Fibroblast of skin of left biceps (primary cell): ENCODE measurements around the gene COP1.
"Not testable (repeated sequence)": the region's sequence is repeated elsewhere in the genome, so short reads cannot be mapped to it uniquely, and the experiment has no call there.

Experiments used
- DNase-seq, 2 experiments: peaks; one replicate each; pipeline ENCODE4 v3.0.0-alpha.2; 2013; ENCODE audit warnings: low read depth in 2 of 2

COP1 gene

GRCh38 chr1:176043537-176043936, 163.5 kb downstream of the COP1 start:
- no peak for DNase-seq

- no peak for DNase-seq
These were observed 173.2 kb downstream of the COP1 start for GRCh38 chr1:176033881-176034280.

DNA sequence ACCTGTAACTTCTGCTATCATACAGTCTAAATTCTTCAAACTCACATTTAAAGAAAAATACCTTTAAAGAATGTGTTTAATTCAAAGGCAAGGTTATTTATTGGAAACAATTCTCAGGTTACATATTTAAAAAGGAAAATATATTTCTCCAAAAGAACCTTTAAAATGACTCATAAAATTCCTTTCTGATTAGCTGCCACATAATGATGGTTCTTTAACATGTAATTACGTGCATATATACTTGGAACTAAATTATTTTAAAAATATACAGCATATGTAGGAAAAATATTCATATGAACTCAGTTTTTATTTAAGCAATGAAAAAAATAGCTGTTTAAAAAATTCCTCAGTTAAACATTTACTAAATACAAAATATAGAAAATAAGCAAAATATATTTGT, 173.6 kb downstream of the COP1 start:
- peak in 1 of 2 experiments; percentile 1 for DNase-seq

DNA sequence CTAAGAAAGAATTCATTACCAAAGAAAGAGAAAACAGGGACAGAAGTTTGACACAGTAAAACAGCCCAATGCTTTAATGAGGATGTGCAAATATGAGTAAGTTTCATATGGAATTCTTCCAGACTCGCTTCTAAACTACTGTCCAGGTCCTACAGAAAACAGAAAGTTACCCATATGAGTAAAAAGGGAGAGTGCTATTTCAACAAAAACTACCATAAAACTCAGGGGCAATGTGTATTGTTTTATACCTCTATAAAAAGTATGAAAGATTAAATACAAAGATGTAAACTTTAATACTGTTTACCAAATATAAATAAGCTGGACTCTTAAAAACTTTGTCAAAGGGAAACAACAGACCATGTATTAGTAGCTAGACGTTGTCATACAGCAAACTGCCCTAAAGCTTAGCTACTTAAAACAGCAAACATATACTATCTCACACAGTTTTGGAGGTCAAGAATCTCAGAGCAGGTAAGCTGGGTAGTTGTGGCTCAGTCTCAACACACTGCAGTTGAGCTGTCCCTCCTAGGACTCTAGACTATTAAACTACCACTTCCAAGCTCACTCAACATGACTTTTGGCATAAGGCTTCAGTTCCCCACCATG, 174.9 kb downstream of the COP1 start:
- DNase-seq: no peak

DNA sequence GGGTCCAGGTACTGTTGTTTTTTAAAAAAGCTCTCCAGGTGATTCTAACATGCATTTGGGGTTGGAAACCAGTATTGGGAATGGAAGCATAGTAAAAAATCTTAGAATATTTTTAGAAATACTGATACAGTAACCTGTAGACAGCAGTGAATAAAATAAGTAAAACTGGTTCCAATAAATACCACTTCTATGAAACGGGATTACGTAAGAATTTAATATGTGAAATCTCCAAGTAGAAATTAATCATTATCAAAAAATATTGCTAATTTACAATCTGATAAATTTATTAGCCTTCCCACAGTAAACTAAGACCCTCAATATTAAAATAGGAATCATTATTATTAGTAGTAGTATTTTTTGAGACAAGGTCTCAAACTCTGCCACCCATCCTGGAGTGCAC, 177.5 kb downstream of the COP1 start:
- DNase-seq: no peak

DNA sequence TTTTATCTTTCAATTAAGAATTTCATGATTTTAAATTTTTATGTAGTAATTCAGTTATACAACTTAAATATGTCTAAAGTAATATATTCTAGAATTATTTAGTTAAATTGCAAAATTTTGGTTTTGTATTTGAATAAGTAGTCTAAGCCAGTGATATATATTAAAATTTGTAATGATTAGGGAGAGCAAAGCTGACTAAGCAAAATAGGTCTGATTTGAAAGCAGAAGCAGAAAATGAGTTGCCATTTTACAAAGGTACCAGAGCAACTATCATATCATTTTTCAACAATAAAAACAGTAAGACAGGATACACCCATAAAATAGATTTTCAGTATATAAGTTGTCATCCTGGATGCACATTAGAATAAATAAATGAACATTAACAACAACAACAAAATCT, 177.9 kb downstream of the COP1 start:
- no peak for DNase-seq

- not testable (repeated sequence) for DNase-seq
These were observed 179.2 kb downstream of the COP1 start for GRCh38 chr1:176027934-176028333.

- DNase-seq: no peak
These were observed 184.5 kb downstream of the COP1 start for GRCh38 chr1:176022574-176022973.

DNA sequence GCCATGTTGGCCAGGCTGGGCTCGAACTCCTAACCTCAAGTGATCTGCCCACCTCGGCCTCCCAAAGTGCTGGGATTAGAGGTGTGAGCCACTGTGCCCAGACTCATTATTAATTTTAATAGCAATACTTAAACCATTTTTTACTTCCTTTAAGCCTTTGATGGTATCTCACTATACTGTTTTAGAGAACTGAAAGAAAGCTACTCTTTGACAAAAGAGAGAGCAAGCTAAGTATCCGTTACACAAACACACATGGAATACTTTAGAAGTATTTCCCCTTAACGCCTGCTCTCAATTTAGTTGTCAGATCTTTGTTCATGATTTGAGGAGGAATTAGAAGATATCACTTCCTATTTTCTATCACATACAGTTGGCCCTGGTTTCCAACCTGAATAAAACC, 189.4 kb downstream of the COP1 start:
- no peak for DNase-seq

- no peak for DNase-seq
These were observed 197.1 kb downstream of the COP1 start for GRCh38 chr1:176009951-176010350.

DNA sequence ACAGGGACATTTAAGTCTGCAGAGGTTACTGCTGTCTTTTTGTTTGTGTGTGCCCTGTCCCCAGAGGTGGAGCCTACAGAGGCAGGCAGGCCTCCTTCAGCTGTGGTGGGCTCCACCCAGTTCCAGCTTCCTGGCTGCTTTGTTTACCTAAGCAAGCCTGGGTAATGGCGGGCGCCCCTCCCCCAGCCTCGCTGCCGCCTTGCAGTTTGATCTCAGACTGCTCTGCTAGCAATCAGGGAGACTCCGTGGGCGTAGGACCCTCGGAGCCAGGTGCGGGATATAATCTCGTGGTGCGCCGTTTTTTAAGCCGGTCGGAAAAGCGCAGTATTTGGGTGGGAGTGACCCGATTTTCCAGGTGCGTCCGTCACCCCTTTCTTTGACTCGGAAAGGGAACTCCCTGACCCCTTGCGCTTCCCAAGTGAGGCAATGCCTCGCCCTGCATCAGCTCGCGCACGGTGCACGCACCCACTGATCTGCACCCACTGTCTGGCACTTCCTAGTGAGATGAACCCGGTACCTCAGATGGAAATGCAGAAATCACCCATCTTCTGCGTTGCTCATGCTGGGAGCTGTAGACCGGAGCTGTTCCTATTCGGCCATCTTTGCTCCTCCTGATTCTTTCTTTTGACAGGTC, 199.2 kb downstream of the COP1 start:
- not testable (repeated sequence) for DNase-seq

DNA sequence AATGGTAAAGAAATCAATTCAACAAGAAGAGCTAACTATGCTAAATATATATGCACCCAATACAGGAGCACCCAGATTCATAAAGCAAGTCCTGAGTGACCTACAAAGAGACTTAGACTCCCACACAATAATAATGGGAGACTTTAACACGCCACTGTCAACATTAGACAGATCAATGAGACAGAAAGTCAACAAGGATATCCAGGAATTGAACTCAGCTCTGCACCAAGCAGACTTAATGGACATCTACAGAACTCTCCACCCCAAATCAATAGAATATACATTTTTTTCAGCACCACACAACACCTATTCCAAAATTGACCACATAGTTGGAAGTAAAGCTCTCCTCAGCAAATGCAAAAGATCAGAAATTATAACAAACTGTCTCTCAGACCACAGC, 212.4 kb downstream of the COP1 start:
- DNase-seq: not testable (repeated sequence)

GRCh38 chr1:175992825-175993224, 214.3 kb downstream of the COP1 start:
- DNase-seq: not testable (repeated sequence)

DNA sequence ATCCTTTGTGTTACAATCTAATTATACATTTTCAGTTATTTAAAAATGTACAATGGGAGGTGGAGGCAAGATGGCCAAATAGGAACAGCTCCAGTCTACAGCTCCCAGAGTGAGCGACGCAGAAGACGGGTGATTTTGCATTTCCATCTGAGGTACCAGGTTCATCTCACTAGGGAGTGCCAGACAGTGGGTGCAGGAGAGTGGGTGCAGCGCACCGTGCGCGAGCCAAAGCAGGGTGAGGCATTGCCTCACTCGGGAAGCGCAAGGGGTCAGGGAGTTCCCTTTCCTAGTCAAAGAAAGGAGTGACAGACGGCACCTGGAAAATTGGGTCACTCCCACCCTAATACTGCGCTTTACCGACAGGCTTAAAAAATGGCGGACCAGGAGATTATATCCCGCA, 214.9 kb downstream of the COP1 start:
- DNase-seq: not testable (repeated sequence)

DNA sequence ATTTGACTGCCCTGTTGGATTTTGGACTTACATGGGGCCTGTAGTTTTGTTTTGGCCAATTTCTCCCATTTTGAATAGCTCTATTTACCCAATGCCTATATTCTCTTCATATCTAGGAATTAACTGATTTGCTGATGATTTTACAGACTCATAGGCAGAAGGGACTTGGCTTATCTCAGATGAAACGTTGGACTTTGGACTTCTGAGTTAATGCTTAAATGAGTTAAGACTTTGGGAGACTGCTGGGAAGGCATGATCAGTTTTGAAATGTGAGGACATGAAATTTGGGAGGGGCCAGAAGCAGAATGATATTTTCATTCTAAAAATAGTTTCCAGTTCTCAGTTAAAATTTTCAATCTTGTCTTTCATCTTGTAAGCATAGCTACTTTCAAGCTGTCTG, 222.3 kb downstream of the COP1 start:
- no peak for DNase-seq

- no peak for DNase-seq
These were observed 222.9 kb downstream of the COP1 start for GRCh38 chr1:175984057-175984812.

DNA sequence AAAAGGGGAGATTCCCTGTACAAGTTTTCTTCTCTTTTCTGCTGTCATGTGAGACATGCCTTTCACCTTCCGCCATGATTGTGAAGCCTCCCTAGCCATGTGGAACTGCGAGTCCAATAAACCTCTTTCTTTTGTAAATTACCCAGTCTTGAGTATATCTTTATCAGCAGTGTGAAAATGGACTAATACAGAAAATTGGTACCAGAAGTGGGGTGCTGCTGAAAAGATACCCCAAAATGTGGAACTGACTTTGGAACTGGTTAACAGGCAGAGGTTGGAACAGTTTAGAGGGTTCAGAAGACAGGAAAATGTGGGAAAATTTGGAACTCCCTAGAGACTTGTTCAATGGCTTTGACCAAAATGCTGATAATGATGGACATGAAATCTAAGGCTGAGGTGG, 223.7 kb downstream of the COP1 start:
- DNase-seq: not testable (repeated sequence)

DNA sequence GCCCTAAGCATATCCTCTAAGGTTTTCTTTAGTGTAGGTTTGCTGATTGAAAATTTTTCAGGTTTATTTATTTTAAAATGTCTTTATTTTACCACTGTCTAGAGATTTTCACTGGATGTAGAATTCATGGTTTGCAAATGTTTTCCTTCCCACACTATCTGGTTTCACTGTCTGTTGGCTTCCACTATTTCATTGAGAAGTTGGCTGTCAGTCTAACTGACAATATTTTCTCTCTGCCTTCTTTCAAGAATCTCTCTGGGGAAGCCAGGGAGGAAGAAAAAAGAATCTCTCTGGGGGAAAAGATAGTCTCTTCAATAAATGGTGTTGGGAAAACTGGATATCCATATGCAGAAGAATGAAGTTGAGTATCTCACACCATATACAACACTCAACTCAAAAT, 226.0 kb downstream of the COP1 start:
- no peak for DNase-seq

- no peak for DNase-seq
These were observed 228.2 kb downstream of the COP1 start for GRCh38 chr1:175978926-175979325.

- no peak for DNase-seq
These were observed 228.6 kb downstream of the COP1 start for GRCh38 chr1:175978476-175978875.

- DNase-seq: no peak
These were observed 230.0 kb downstream of the COP1 start for GRCh38 chr1:175976865-175977642.

DNA sequence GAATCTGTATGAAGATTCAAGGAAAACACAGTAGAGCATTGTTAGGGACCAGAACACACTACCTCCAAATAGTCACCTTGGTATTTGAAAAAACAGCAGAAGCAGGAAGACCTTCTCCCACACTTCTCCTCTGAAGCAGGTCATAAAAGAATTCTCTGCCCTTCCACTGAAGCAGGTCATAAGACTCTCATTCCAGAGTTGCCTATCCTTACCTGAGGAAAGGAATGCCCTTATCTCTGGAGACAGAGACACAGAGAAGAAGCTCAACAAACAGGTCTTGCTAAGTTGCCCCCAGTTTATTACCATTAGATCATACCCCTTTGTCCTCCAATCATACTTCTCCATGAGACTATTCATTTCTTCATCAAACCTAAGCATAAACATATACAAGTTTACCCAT, 237.9 kb downstream of the COP1 start:
- no peak for DNase-seq
